B cell (primary cell): ENCODE results near the gene ANGEL2. TPM values are rescaled to one million over a fixed set of nuclear protein-coding genes. Genes with fewer than 3 reads are reported as not detected.
A peak's percentile ranks its signal among the peaks of the same experiment; 100 is the strongest.

Source experiments
- ATAC-seq: fragments of 200-7000 bp; cut with Tn5 transposase; one replicate; pipeline ENCODE4 v1.10.0; 2021; ENCODE audit warnings: low read depth, mild to moderate bottlenecking, moderate number of reproducible peaks, moderate library complexity
- CTCF ChIA-PET: fragments of 350-600 bp; sonication (Branson Sonifier 250); formaldehyde crosslinking; loops from one replicate; lab custom pipeline; 2021; ENCODE audit warnings: antibody characterized with exemption, inconsistent platforms; lab: Charles Lee
- POLR2A ChIA-PET: fragments of 350-600 bp; sonication (Branson Sonifier 250); formaldehyde crosslinking; loops from one replicate; lab custom pipeline; 2021; ENCODE audit warnings: antibody characterized with exemption; lab: Charles Lee
- DNase-seq: peaks from one replicate; pipeline ENCODE4 v3.0.0; 2013
- H2AFZ ChIP-seq: 2 replicates; pipeline ENCODE4 v1.6.1; 2012; ENCODE audit warnings: mild to moderate bottlenecking, low read depth, low read length; ENCODE audit not compliant: insufficient read depth, poor library complexity, severe bottlenecking
- H3K27ac ChIP-seq, 2 donors: 1 replicate in 1 of 2; 2 replicates in 1 of 2; pipeline ENCODE4 v1.5.1; 2012 to 2013; ENCODE audit warnings: low read length in 2 of 2, mild to moderate bottlenecking in 2 of 2, moderate library complexity in 1 of 2
- H3K27me3 ChIP-seq, 4 experiments: fragments of 200-600 bp in 1 of 4; sonication (generic) in 1 of 4; replicated peaks in 1 of 4; 1 replicate in 2 of 4; 2 replicates in 2 of 4; pipeline versions ENCODE4 v1.6.1 to v1.7.0; 2013 to 2016; ENCODE audit warnings: low read length in 3 of 4, mild to moderate bottlenecking in 2 of 4, mixed read lengths in 1 of 4, moderate library complexity in 1 of 4; ENCODE audit not compliant: insufficient read depth in 4 of 4, control insufficient read depth in 3 of 4; ENCODE audit errors: control extremely low read depth in 1 of 4
- H3K36me3 ChIP-seq, 2 experiments: replicated peaks in 1 of 2; 1 replicate in 1 of 2; 2 replicates in 1 of 2; pipeline versions ENCODE4 v1.6.1 to v1.7.1; 2013; ENCODE audit warnings: low read length in 1 of 2; ENCODE audit not compliant: insufficient read depth in 2 of 2, control insufficient read depth in 1 of 2; ENCODE audit errors: control extremely low read depth in 1 of 2, extremely low read depth in 1 of 2
- H3K4me1 ChIP-seq, 2 donors: fragments of 200-600 bp in 1 of 2; sonication (generic) in 1 of 2; 1 replicate in 1 of 2; 2 replicates in 1 of 2; pipeline versions ENCODE4 v1.5.1 to v1.6.1; 2013 to 2017; ENCODE audit warnings: low read length in 2 of 2; ENCODE audit not compliant: control insufficient read depth in 2 of 2, insufficient read depth in 2 of 2
- H3K4me2 ChIP-seq: replicated peaks from 2 replicates; pipeline ENCODE3; 2012; ENCODE audit warnings: mild to moderate bottlenecking, low read depth, low read length; ENCODE audit not compliant: poor library complexity, severe bottlenecking
- H3K4me3 ChIP-seq, 5 experiments: fragments of 200-600 bp in 1 of 5; sonication (generic) in 1 of 5; 1 replicate in 3 of 5; 2 replicates in 2 of 5; pipeline versions ENCODE4 v1.5.1 to v1.7.0; 2011 to 2016; ENCODE audit warnings: low read length in 4 of 5, mild to moderate bottlenecking in 4 of 5, low read depth in 2 of 5, control low read depth in 1 of 5, moderate library complexity in 1 of 5; ENCODE audit not compliant: insufficient read depth in 1 of 5; ENCODE audit errors: control extremely low read depth in 1 of 5, extremely low read depth in 1 of 5
- H3K79me2 ChIP-seq: fragments of 200-600 bp; sonication (generic); one replicate; pipeline ENCODE4 v1.6.0; 2016; ENCODE audit warnings: low read length; ENCODE audit not compliant: control insufficient read depth, insufficient read depth
- H3K9ac ChIP-seq: fragments of 200-600 bp; sonication (generic); 2 replicates; pipeline ENCODE4 v1.6.1; 2017; ENCODE audit warnings: mild to moderate bottlenecking, low read length, moderate library complexity
- H3K9me3 ChIP-seq, 3 donors: one replicate each; pipeline versions ENCODE4 v1.6.1 to v1.7.1; 2013; ENCODE audit warnings: low read length in 2 of 3; ENCODE audit not compliant: control insufficient read depth in 2 of 3, insufficient read depth in 1 of 3; ENCODE audit errors: control extremely low read depth in 1 of 3
- H4K20me1 ChIP-seq: 2 replicates; pipeline ENCODE4 v1.6.0; 2012; ENCODE audit warnings: mild to moderate bottlenecking, low read length; ENCODE audit not compliant: insufficient read depth, control insufficient read depth, poor library complexity, severe bottlenecking
- H3K27ac Mint-ChIP-seq: one replicate; pipeline ENCODE4 v1.8.0; 2021; ENCODE audit warnings: mixed read lengths
- H3K27me3 Mint-ChIP-seq: one replicate; pipeline ENCODE4 v1.8.0; 2021; ENCODE audit warnings: mixed read lengths
- H3K4me1 Mint-ChIP-seq: one replicate; pipeline ENCODE4 v1.8.0; 2021; ENCODE audit warnings: mixed read lengths
- H3K4me3 Mint-ChIP-seq: one replicate; pipeline ENCODE4 v1.8.0; 2021; ENCODE audit warnings: mixed read lengths
- H3K9me3 Mint-ChIP-seq: one replicate; pipeline ENCODE4 v1.8.0; 2022; ENCODE audit warnings: mixed read lengths; ENCODE audit not compliant: insufficient read depth
- CTCF ChIP-seq: fragments of 200-600 bp; IDR thresholded peaks from one replicate; pipeline ENCODE4 v1.8.0; 2022; ENCODE audit warnings: antibody characterized with exemption, mild to moderate bottlenecking
- EZH2 ChIP-seq: IDR thresholded peaks from 2 replicates; pipeline ENCODE4 v1.6.1; 2012; ENCODE audit warnings: borderline replicate concordance, low read depth, mild to moderate bottlenecking, moderate library complexity, low read length; ENCODE audit not compliant: insufficient read depth, poor library complexity, severe bottlenecking
- WGBS: methylation state at CpG from one replicate; pipeline ENCODE4 v1.1.5; 2013; ENCODE audit warnings: missing lambda C conversion rate; ENCODE audit not compliant: insufficient coverage; 5-methylcytosine and 5-hydroxymethylcytosine counted together
- intact Hi-C: fragments of 100-400 bp; cut with micrococcal nuclease; formaldehyde crosslinking; loops from one replicate; pipeline ENCODE4 v1.10.0; 2022
- polyA plus RNA-seq: library from polyadenylated mRNA; depleted of rRNA; stranded (reverse); fragments of >200 nt; gene quantifications from 2 replicates; pipeline ENCODE4 v1.2.3, GENCODE V29; 2012
- total RNA-seq, 2 donors: library from RNA; stranded (reverse); fragments of 120-200 nt in 1 of 2; gene quantifications; 1 replicate in 1 of 2; 2 replicates in 1 of 2; pipeline versions ENCODE4 v1.2.3 to v1.2.4, GENCODE V29; 2013 to 2022

The ANGEL2 gene
- total and polyA plus RNA-seq, 2 donors (not counting 1 experiment from before 2014, with no cell fraction given), result 25.2 to 94.2 TPM

GRCh38 chr1:212955961-212956620, 59.6 kb downstream of the ANGEL2 start:
- ATAC-seq, result no peak
- no peak for DNase-seq
- TF ChIP-seq CTCF (no peak), EZH2 (no peak)
- Histone ChIP-seq H3K4me1 (peaks cover 6 to 10% of the 10 kb centered on the region in 2 donors), H3K9ac (no peak overlapping the region), H3K36me3 (no peaks in the 10 kb centered on the region), H3K79me2 (no peaks in the 10 kb centered on the region), H4K20me1 (no peaks in the 10 kb centered on the region), H2AFZ (peak overlapping the region; percentile 21), H3K4me3 (no peak overlapping the region), H3K27me3 (peaks cover 0 to 17% (median 4%) of the 10 kb centered on the region in 4 experiments), H3K9me3 (peaks cover 0 to 2% (median 0%) of the 10 kb centered on the region in 3 donors), H3K4me2 (no peak overlapping the region), H3K27ac (no peak overlapping the region)
- WGBS, result 30% methylated on average over 5 of the region's 8 CpGs
- peaks cover 14% of the 10 kb centered on the region for H3K27me3 Mint-ChIP-seq
- no peak overlapping the region for H3K4me3 Mint-ChIP-seq
- no peaks in the 10 kb centered on the region for H3K9me3 Mint-ChIP-seq
- POLR2A ChIA-PET, result no interaction called here
- H3K27ac Mint-ChIP-seq, result no peak overlapping the region
- CTCF ChIA-PET, result no interaction called here
- intact Hi-C loops, result no loop called here
- H3K4me1 Mint-ChIP-seq, result peaks cover 7% of the 10 kb centered on the region

- WGBS, result 78% methylated on average over 1 of the region's 3 CpGs
- H3K4me3 Mint-ChIP-seq, result no peak overlapping the region
- peaks cover 9% of the 10 kb centered on the region for H3K4me1 Mint-ChIP-seq
- TF ChIP-seq EZH2, result no peak
- no peak for TF ChIP-seq CTCF
- H3K27ac Mint-ChIP-seq, result no peak overlapping the region
- Histone ChIP-seq H3K4me2 (no peak overlapping the region), H3K4me3 (no peak overlapping the region), H3K4me1 (peaks cover 9 to 18% of the 10 kb centered on the region in 2 donors), H3K9me3 (peaks cover 0 to 2% (median 0%) of the 10 kb centered on the region in 3 donors), H3K79me2 (no peaks in the 10 kb centered on the region), H3K27ac (no peak overlapping the region), H3K36me3 (no peaks in the 10 kb centered on the region), H2AFZ (no peak overlapping the region), H4K20me1 (no peaks in the 10 kb centered on the region), H3K27me3 (peaks cover 0 to 27% (median 7%) of the 10 kb centered on the region in 4 experiments), H3K9ac (no peak overlapping the region)
- no peaks in the 10 kb centered on the region for H3K9me3 Mint-ChIP-seq
- intact Hi-C loops, result no loop called here
- ATAC-seq (no peak), DNase-seq (no peak)
- CTCF ChIA-PET, result no interaction called here
- H3K27me3 Mint-ChIP-seq, result peaks cover 17% of the 10 kb centered on the region
- POLR2A ChIA-PET, result no interaction called here
Observed at GRCh38 chr1:212955098-212955497, 60.6 kb downstream of the ANGEL2 start.
